SK-N-SH (cell line): ENCODE results near the gene PEX14. TPM values are rescaled to one million over a fixed set of nuclear protein-coding genes. Genes with fewer than 3 reads are reported as not detected.

Experiments used
- CTCF ChIA-PET: fragments of 300-600, 350-600 bp; formaldehyde crosslinking; extraction: SDS; loops from one replicate; lab custom pipeline; 2021; lab: Yijun Ruan, JAX
- POLR2A ChIA-PET: fragments of 350-600 bp; sonication (Branson Sonifier 250); formaldehyde crosslinking; extraction: SDS; loops from one replicate; lab custom pipeline; 2020; ENCODE audit warnings: antibody characterized with exemption, inconsistent platforms; lab: Yijun Ruan, JAX
- DNase-seq: peaks from one replicate; pipeline ENCODE4 v3.0.0; 2012
- H2AFZ ChIP-seq: fragments of 200-600 bp; sonication (generic); 2 replicates; pipeline ENCODE4 v1.8.1; 2016; ENCODE audit warnings: antibody characterized with exemption, mild to moderate bottlenecking, low read depth
- H3F3A ChIP-seq: fragments of 200-600 bp; sonication (generic); replicated peaks from 2 replicates; pipeline ENCODE3; 2016; ENCODE audit warnings: antibody characterized with exemption, mild to moderate bottlenecking; ENCODE audit not compliant: insufficient read depth
- H3K27ac ChIP-seq, 2 experiments: fragments of 200-500 bp in 1 of 2; fragments of 200-600 bp in 1 of 2; sonication (Bioruptor generic) in 1 of 2; sonication (generic), shearing (Covaris generic) in 1 of 2; 2 replicates each; pipeline versions ENCODE4 v1.5.1 to v1.6.1; 2014 to 2016; ENCODE audit warnings: low read depth in 2 of 2, inconsistent platforms in 1 of 2, low read length in 1 of 2, mild to moderate bottlenecking in 1 of 2, mixed read lengths in 1 of 2
- H3K27me3 ChIP-seq: fragments of 200-600 bp; sonication (generic), shearing (Covaris generic); 2 replicates; pipeline ENCODE4 v1.6.1; 2016; ENCODE audit warnings: mixed run types; ENCODE audit not compliant: insufficient read depth
- H3K36me3 ChIP-seq, 2 experiments: fragments of 200-500 bp in 1 of 2; fragments of 200-600 bp in 1 of 2; sonication (Bioruptor generic) in 1 of 2; sonication (generic) in 1 of 2; replicated peaks in 1 of 2; 2 replicates each; pipeline versions ENCODE3 to v1.5.1; 2014 to 2016; ENCODE audit warnings: low read length in 1 of 2, mild to moderate bottlenecking in 1 of 2; ENCODE audit not compliant: insufficient read depth in 2 of 2, control insufficient read depth in 1 of 2
- H3K4me1 ChIP-seq, 2 experiments: fragments of 200-500 bp in 1 of 2; fragments of 200-600 bp in 1 of 2; sonication (Bioruptor generic) in 1 of 2; sonication (generic), shearing (Covaris generic) in 1 of 2; 2 replicates each; pipeline versions ENCODE4 v1.5.1 to v1.6.1; 2014 to 2016; ENCODE audit warnings: low read depth in 1 of 2, low read length in 1 of 2, mixed run types in 1 of 2; ENCODE audit not compliant: insufficient read depth in 2 of 2, control insufficient read depth in 1 of 2
- H3K4me2 ChIP-seq: fragments of 200-600 bp; sonication (generic), shearing (Covaris generic); 2 replicates; pipeline ENCODE4 v1.6.1; 2017; ENCODE audit warnings: mixed run types
- H3K4me3 ChIP-seq, 2 experiments: fragments of 200-500 bp in 1 of 2; fragments of 200-600 bp in 1 of 2; sonication (Bioruptor generic) in 1 of 2; sonication (generic), shearing (Covaris generic) in 1 of 2; 2 replicates each; pipeline versions ENCODE4 v1.5.1 to v1.8.1; 2014 to 2016; ENCODE audit warnings: low read depth in 2 of 2, inconsistent platforms in 1 of 2, low read length in 1 of 2, mild to moderate bottlenecking in 1 of 2, mixed read lengths in 1 of 2, moderate library complexity in 1 of 2
- H3K79me2 ChIP-seq: fragments of 200-600 bp; sonication (generic); 2 replicates; pipeline ENCODE4 v1.8.1; 2017; ENCODE audit warnings: mild to moderate bottlenecking; ENCODE audit not compliant: insufficient read depth
- H3K9ac ChIP-seq: fragments of 200-600 bp; sonication (generic); 2 replicates; pipeline ENCODE4 v1.6.1; 2017; ENCODE audit warnings: mixed run types
- H3K9me2 ChIP-seq: fragments of 200-600 bp; sonication (generic); 2 replicates; pipeline ENCODE4 v1.6.1; 2017; ENCODE audit warnings: mixed run types
- H3K9me3 ChIP-seq: fragments of 200-600 bp; sonication (generic); 2 replicates; pipeline ENCODE4 v1.6.1; 2017; ENCODE audit warnings: mixed run types, mild to moderate bottlenecking, moderate library complexity
- H4K20me1 ChIP-seq: fragments of 200-600 bp; sonication (generic); 2 replicates; pipeline ENCODE4 v1.6.1; 2017; ENCODE audit warnings: mild to moderate bottlenecking, mixed run types; ENCODE audit not compliant: insufficient read depth
- ELF1 ChIP-seq: IDR thresholded peaks from 2 replicates; pipeline ENCODE4 v1.4.0; 2012
- EZH2phosphoT487 ChIP-seq: fragments of 200-600 bp; sonication (generic); IDR thresholded peaks from 2 replicates; pipeline ENCODE4 v1.6.1; 2017; ENCODE audit warnings: low read depth, mixed run types, mild to moderate bottlenecking, antibody characterized with exemption, moderate library complexity, borderline replicate concordance
- FOXJ3 ChIP-seq: sonication (generic); formaldehyde crosslinking; IDR thresholded peaks from 2 replicates; pipeline ENCODE4 v1.5.1; 2020; ENCODE audit warnings: mild to moderate bottlenecking, missing genetic modification reagents
- GATA2 ChIP-seq: sonication (generic); formaldehyde crosslinking; IDR thresholded peaks from 2 replicates; pipeline ENCODE4 v1.5.0; 2020; ENCODE audit warnings: mild to moderate bottlenecking, missing genetic modification reagents
- MXI1 ChIP-seq: IDR thresholded peaks from 2 replicates; pipeline ENCODE4 v1.6.1; 2012; ENCODE audit warnings: mild to moderate bottlenecking, low read depth, low read length, improper control_type of control experiment
- POLR2AphosphoS5 ChIP-seq: IDR thresholded peaks from 2 replicates; pipeline ENCODE4 v1.6.1; 2012; ENCODE audit warnings: low read depth, low read length
- RCOR1 ChIP-seq: fragments of 150-350 bp; IDR thresholded peaks from 2 replicates; pipeline ENCODE4 v1.6.1; 2017; ENCODE audit warnings: antibody characterized with exemption, low read length
- TAF1 ChIP-seq: IDR thresholded peaks from 2 replicates; pipeline ENCODE4 v1.6.1; 2012; ENCODE audit warnings: low read depth, mild to moderate bottlenecking, low read length, moderate library complexity, borderline replicate concordance
- WGBS: methylation state at CpG from one replicate; pipeline ENCODE4 v1.1.6; 2017; ENCODE audit warnings: low lambda C conversion rate; 5-methylcytosine and 5-hydroxymethylcytosine counted together
- polyA plus RNA-seq, 3 experiments: library from polyadenylated mRNA; depleted of rRNA; stranded (reverse); fragments of >200 nt; gene quantifications; 2 replicates each; pipeline ENCODE4 v1.2.3, GENCODE V29; 2012
- TF ChIP-seq, protein P1 (sequence below): fragments of 150-350 bp; IDR thresholded peaks from 2 replicates; pipeline ENCODE4 v1.6.1; 2017; ENCODE audit warnings: antibody characterized with exemption, low read length, low read depth, borderline replicate concordance
- TF ChIP-seq, protein P2 (sequence below): IDR thresholded peaks from 2 replicates; pipeline ENCODE4 v1.4.0; 2012; ENCODE audit warnings: low read depth, borderline replicate concordance
- TF ChIP-seq, protein P3 (sequence below): IDR thresholded peaks from 2 replicates; pipeline ENCODE4 v1.6.1; 2012; ENCODE audit warnings: mild to moderate bottlenecking, low read depth, low read length, moderate library complexity
- TF ChIP-seq, protein P4 (sequence below): fragments of 200-600 bp; sonication (generic); IDR thresholded peaks from 2 replicates; pipeline ENCODE4 v1.6.1; 2017; ENCODE audit warnings: antibody characterized with exemption, mild to moderate bottlenecking, moderate library complexity
- TF ChIP-seq, protein P5 (sequence below): IDR thresholded peaks from 2 replicates; pipeline ENCODE4 v1.4.0; 2012; ENCODE audit warnings: low read depth

PEX14 gene
- polyA plus RNA-seq, 1 of the 3 experiments (the other 2 are of a cell fraction), result 36.2 TPM

- Histone ChIP-seq H3K9me3 (no peaks in the 10 kb centered on the region), H3K36me3 (no peaks in the 10 kb centered on the region), H3K27me3 (no peaks in the 10 kb centered on the region), H4K20me1 (no peaks in the 10 kb centered on the region), H3K9me2 (no peaks in the 10 kb centered on the region), H3K4me2 (no peak overlapping the region)
- CTCF ChIA-PET, result interaction anchor here (0.9 to 1.7 kb wide), 5 partner anchors 14 to 190 kb away, joined by 3 to 4 read pairs (median 3); no protein-coding TSS in a partner anchor
- POLR2A ChIA-PET, result no interaction called here
- TF ChIP-seq TAF1, result no peak
- no peak for TF ChIP-seq MXI1
- TF ChIP-seq, protein P1, sequence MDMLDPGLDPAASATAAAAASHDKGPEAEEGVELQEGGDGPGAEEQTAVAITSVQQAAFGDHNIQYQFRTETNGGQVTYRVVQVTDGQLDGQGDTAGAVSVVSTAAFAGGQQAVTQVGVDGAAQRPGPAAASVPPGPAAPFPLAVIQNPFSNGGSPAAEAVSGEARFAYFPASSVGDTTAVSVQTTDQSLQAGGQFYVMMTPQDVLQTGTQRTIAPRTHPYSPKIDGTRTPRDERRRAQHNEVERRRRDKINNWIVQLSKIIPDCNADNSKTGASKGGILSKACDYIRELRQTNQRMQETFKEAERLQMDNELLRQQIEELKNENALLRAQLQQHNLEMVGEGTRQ, result no peak
- TF ChIP-seq, protein P2, sequence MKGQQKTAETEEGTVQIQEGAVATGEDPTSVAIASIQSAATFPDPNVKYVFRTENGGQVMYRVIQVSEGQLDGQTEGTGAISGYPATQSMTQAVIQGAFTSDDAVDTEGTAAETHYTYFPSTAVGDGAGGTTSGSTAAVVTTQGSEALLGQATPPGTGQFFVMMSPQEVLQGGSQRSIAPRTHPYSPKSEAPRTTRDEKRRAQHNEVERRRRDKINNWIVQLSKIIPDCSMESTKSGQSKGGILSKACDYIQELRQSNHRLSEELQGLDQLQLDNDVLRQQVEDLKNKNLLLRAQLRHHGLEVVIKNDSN, result no peak
- TF ChIP-seq FOXJ3 (CRISPR knock-in tag), result no peak
- no peak for TF ChIP-seq EZH2phosphoT487
- TF ChIP-seq, protein P3, sequence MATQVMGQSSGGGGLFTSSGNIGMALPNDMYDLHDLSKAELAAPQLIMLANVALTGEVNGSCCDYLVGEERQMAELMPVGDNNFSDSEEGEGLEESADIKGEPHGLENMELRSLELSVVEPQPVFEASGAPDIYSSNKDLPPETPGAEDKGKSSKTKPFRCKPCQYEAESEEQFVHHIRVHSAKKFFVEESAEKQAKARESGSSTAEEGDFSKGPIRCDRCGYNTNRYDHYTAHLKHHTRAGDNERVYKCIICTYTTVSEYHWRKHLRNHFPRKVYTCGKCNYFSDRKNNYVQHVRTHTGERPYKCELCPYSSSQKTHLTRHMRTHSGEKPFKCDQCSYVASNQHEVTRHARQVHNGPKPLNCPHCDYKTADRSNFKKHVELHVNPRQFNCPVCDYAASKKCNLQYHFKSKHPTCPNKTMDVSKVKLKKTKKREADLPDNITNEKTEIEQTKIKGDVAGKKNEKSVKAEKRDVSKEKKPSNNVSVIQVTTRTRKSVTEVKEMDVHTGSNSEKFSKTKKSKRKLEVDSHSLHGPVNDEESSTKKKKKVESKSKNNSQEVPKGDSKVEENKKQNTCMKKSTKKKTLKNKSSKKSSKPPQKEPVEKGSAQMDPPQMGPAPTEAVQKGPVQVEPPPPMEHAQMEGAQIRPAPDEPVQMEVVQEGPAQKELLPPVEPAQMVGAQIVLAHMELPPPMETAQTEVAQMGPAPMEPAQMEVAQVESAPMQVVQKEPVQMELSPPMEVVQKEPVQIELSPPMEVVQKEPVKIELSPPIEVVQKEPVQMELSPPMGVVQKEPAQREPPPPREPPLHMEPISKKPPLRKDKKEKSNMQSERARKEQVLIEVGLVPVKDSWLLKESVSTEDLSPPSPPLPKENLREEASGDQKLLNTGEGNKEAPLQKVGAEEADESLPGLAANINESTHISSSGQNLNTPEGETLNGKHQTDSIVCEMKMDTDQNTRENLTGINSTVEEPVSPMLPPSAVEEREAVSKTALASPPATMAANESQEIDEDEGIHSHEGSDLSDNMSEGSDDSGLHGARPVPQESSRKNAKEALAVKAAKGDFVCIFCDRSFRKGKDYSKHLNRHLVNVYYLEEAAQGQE, result no peak
- TF ChIP-seq RCOR1, result no peak
- no peak for TF ChIP-seq ELF1
- TF ChIP-seq POLR2AphosphoS5, result no peak
- TF ChIP-seq, protein P4, sequence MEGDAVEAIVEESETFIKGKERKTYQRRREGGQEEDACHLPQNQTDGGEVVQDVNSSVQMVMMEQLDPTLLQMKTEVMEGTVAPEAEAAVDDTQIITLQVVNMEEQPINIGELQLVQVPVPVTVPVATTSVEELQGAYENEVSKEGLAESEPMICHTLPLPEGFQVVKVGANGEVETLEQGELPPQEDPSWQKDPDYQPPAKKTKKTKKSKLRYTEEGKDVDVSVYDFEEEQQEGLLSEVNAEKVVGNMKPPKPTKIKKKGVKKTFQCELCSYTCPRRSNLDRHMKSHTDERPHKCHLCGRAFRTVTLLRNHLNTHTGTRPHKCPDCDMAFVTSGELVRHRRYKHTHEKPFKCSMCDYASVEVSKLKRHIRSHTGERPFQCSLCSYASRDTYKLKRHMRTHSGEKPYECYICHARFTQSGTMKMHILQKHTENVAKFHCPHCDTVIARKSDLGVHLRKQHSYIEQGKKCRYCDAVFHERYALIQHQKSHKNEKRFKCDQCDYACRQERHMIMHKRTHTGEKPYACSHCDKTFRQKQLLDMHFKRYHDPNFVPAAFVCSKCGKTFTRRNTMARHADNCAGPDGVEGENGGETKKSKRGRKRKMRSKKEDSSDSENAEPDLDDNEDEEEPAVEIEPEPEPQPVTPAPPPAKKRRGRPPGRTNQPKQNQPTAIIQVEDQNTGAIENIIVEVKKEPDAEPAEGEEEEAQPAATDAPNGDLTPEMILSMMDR, result no peak
- TF ChIP-seq, protein P5, sequence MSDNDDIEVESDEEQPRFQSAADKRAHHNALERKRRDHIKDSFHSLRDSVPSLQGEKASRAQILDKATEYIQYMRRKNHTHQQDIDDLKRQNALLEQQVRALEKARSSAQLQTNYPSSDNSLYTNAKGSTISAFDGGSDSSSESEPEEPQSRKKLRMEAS, result no peak
- TF ChIP-seq GATA2 (CRISPR knock-in tag), result no peak
- TF ChIP-seq, all 33 proteins: peak for 0
- Histone ChIP-seq H3K79me2 (no peaks in the 10 kb centered on the region), H3K9ac (no peak overlapping the region), H3K27ac (no peak overlapping the region), H3F3A (no peaks in the 10 kb centered on the region), H2AFZ (no peak overlapping the region), H3K4me3 (no peak overlapping the region), H3K4me1 (peaks cover 0 to 46% of the 10 kb centered on the region in 2 experiments; a peak in 1 of 4 replicates)
- WGBS, result 84% methylated on average over 17 of the region's 27 CpGs
- no peak for DNase-seq
Observed at GRCh38 chr1:10677491-10678391, 203.0 kb downstream of the PEX14 start.
